Mammary epithelial cell (primary cell): ENCODE results near the gene DBH.

Experiments
- EZH2 ChIP-seq: IDR thresholded peaks from 2 replicates; pipeline ENCODE4 v1.6.1; 2012; ENCODE audit warnings: low read length, inconsistent platforms, borderline replicate concordance
- TF ChIP-seq, protein P1 (sequence below), 2 donors: IDR thresholded peaks in 1 of 2; conservative IDR thresholded peaks in 1 of 2; 2 replicates each; pipeline ENCODE4 v1.5.1; 2011 to 2012; ENCODE audit warnings: inconsistent platforms in 2 of 2, low read length in 2 of 2, mild to moderate bottlenecking in 2 of 2, control low read depth in 1 of 2, low read depth in 1 of 2; ENCODE audit not compliant: insufficient read depth in 1 of 2; ENCODE audit errors: extremely low read depth in 1 of 2

DNA sequence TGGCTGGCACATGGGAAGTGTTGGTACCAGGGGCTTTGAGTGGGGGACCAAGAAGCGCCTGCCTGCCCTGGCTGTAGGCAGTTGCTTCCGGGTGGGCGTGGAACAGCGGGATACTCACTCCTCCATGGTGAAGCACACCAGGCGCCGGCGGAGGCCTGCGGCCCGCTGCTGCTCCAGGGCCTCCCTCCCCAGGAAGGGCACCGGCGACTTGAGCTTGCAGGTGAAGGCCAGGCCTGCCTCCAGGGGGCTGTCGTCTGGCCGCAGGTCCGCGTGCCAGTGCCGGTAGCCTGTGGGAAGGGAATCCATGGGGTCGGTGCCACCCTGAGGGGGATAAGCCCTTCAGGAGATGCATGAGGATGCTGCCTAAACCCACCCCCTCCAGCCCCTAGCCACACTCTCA lies 34.3 kb downstream of the DBH start:
- TF ChIP-seq, protein P1, sequence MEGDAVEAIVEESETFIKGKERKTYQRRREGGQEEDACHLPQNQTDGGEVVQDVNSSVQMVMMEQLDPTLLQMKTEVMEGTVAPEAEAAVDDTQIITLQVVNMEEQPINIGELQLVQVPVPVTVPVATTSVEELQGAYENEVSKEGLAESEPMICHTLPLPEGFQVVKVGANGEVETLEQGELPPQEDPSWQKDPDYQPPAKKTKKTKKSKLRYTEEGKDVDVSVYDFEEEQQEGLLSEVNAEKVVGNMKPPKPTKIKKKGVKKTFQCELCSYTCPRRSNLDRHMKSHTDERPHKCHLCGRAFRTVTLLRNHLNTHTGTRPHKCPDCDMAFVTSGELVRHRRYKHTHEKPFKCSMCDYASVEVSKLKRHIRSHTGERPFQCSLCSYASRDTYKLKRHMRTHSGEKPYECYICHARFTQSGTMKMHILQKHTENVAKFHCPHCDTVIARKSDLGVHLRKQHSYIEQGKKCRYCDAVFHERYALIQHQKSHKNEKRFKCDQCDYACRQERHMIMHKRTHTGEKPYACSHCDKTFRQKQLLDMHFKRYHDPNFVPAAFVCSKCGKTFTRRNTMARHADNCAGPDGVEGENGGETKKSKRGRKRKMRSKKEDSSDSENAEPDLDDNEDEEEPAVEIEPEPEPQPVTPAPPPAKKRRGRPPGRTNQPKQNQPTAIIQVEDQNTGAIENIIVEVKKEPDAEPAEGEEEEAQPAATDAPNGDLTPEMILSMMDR (conservative IDR thresholded peaks at IDR 0.05 in 1 of 2, IDR thresholded peaks at IDR 0.05 in 1 of 2; ENCODE audit: extremely low read depth in 1 of 2, insufficient read depth in 1 of 2, low read depth in 1 of 2, low read length in 2 of 2) = no peak
- no peak for TF ChIP-seq EZH2
